Measurements from ENCODE around the gene CD3E.
A peak's percentile ranks its signal among the peaks of the same experiment; 100 is the strongest.

GRCh38 chr11:118342503-118343161 is 38.1 kb downstream of the CD3E start, which contains the start of gene CD3D:
- no peak for TF ChIP-seq RUNX1 (IDR thresholded peaks at IDR 0.05; ENCODE audit: low read depth)
- no peak for TF ChIP-seq RB1 (IDR thresholded peaks at IDR 0.05; ENCODE audit: low read depth)
- TF ChIP-seq CTCF (IDR thresholded peaks at IDR 0.05 in 2 of 3, conservative IDR thresholded peaks at IDR 0.05 in 1 of 3; ENCODE audit: insufficient read depth in 2 of 3, low read depth in 1 of 3, low read length in 3 of 3), result no peak
- no peak for TF ChIP-seq HMGXB4 (CRISPR knock-in tag; IDR thresholded peaks at IDR 0.05)
- TF ChIP-seq HINFP (tag; conservative IDR thresholded peaks at IDR 0.05; ENCODE audit: low read depth), result no peak
- TF ChIP-seq ZNF583 (CRISPR knock-in tag; IDR thresholded peaks at IDR 0.05), result no peak
- TF ChIP-seq ZBTB40 (IDR thresholded peaks at IDR 0.05), result 0 out of 2 replicates have a peak, but pooled peaks have one; percentile 8
- TF ChIP-seq ZBTB40 (CRISPR knock-in tag; IDR thresholded peaks at IDR 0.05), result no peak
- no peak for TF ChIP-seq SNAPC5 (CRISPR knock-in tag; IDR thresholded peaks at IDR 0.05)
- no peak for TF ChIP-seq BRF1 (IDR thresholded peaks at IDR 0.05; ENCODE audit: borderline replicate concordance, extremely low read depth, insufficient read length)
- TF ChIP-seq HDGF (IDR thresholded peaks at IDR 0.05), result no peak

All from K562 (cell line).